Heart right ventricle (tissue), 16 donors: ENCODE results near the gene MFN2. TPM values are rescaled to one million over a fixed set of nuclear protein-coding genes. Genes with fewer than 3 reads are reported as not detected.
A peak's percentile ranks its signal among the peaks of the same experiment; 100 is the strongest.

Experiments used
- ATAC-seq, 8 donors: fragments of 200-7000 bp; cut with Tn5 transposase; one replicate each; pipeline ENCODE4 v1.9.1; 2020; ENCODE audit warnings: mild to moderate bottlenecking in 8 of 8, moderate library complexity in 8 of 8, moderate number of reproducible peaks in 1 of 8
- DNase-seq, 2 donors: peaks; one replicate each; pipeline ENCODE4 v3.0.0-alpha.2; 2020
- H3K27ac ChIP-seq, 10 donors: fragments of 200-600 bp; sonication (generic) in 2 of 10; one replicate each; pipeline versions ENCODE4 v1.5.0 to v1.8.0; 2020 to 2022; ENCODE audit warnings: mild to moderate bottlenecking in 3 of 10
- H3K27me3 ChIP-seq, 7 donors: fragments of 200-600 bp; one replicate each; pipeline ENCODE4 v1.8.0; 2021 to 2022; ENCODE audit warnings: mild to moderate bottlenecking in 2 of 7
- H3K36me3 ChIP-seq, 9 donors: fragments of 200-600 bp; sonication (generic) in 1 of 9; one replicate each; pipeline versions ENCODE4 v1.5.0 to v1.8.0; 2020 to 2022; ENCODE audit warnings: mild to moderate bottlenecking in 2 of 9
- H3K4me1 ChIP-seq, 9 donors: fragments of 200-600 bp; sonication (generic) in 1 of 9; one replicate each; pipeline versions ENCODE4 v1.5.0 to v1.8.0; 2020 to 2022; ENCODE audit warnings: mild to moderate bottlenecking in 4 of 9
- H3K4me3 ChIP-seq, 10 donors: fragments of 200-600 bp; sonication (generic) in 2 of 10; one replicate each; pipeline versions ENCODE4 v1.5.0 to v1.8.0; 2020 to 2022; ENCODE audit warnings: mild to moderate bottlenecking in 7 of 10, moderate library complexity in 2 of 10
- H3K9me3 ChIP-seq, 11 donors: fragments of 200-600 bp in 10 of 11; sonication (generic) in 2 of 11; one replicate each; pipeline versions ENCODE4 v1.5.0 to v1.8.0; 2013 to 2022; ENCODE audit warnings: mild to moderate bottlenecking in 2 of 11, control low read depth in 1 of 11, moderate library complexity in 1 of 11
- WGBS, 2 donors: extraction: QIAGEN DNeasy Blood & Tissue Kit; methylation state at CpG; one replicate each; pipeline ENCODE4 v1.1.7; 2013; ENCODE audit warnings: inconsistent platforms in 1 of 2; 5-methylcytosine and 5-hydroxymethylcytosine counted together
- intact Hi-C, 10 donors: fragments of 100-400 bp; cut with DNase I; formaldehyde crosslinking; loops; one replicate each; pipeline versions ENCODE4 v1.11.1 to v1.14.2; 2022
- polyA plus RNA-seq, 2 donors: library from polyadenylated mRNA; stranded (reverse); fragments of 200-250 nt; gene quantifications; one replicate each; pipeline ENCODE4 v1.2.3, GENCODE V29; 2013
- total RNA-seq, 10 donors: library from RNA; stranded (reverse); fragmentation: NEBNext Ultra II Directional in 3 of 10; extraction: Animal tissue kit (Norgen Biotek cat#: 25700) in 3 of 10; gene quantifications; one replicate each; pipeline versions ENCODE4 v1.2.1 to v1.2.4, GENCODE V29; 2021 to 2023
- TF ChIP-seq, protein P1 (sequence below), 9 donors: fragments of 200-600 bp; sonication (generic) in 2 of 9; IDR thresholded peaks; one replicate each; pipeline versions ENCODE4 v1.5.0 to v1.8.0; 2021 to 2022; ENCODE audit warnings: antibody characterized with exemption in 9 of 9, mild to moderate bottlenecking in 5 of 9, moderate library complexity in 1 of 9
- donor health status: Arrhythmogenic right ventricular cardiomyopathy.
- donor health status: ischemic (EF 13 %, LVEDD 7.1; RV severe dilation, severe dysfunction).
- donor health status: healthy with polysubstance abuse.
- donor health status: DM: no; HTN: yes; CAD: no.
- donor health status: DM: no; HTN: no; CAD: no.
- donor health status: ischemic (EF 25% LVEDD 6.9; RV normal size, moderate dysfunction).
- donor health status: ischemic (EF 25% LVEDD 5.7; RV mildly dilated, moderate dysfunction).
- donor health status: healthy.
- donor health status: DM: yes; HTN: yes; CAD: no.
- donor health status: Ischemic cardiomyopathy.
- donor health status: ischemic (EF 35%, LVEDD 5.7; RV mildly dilated, moderate dysfunction).
- donor health status: nonischemic (EF 11% LVEDD 7.7; RV severe dilation, severe dysfunction).
- donor health status: DM: yes; HTN: yes; CAD: no.
- donor health status: PGD.
- donor health status: ischemic (EF 29% LVEDD 5.4; RV normal size, mild dysfunction).
- donor health status: nonischemic (EF 23%, LVEDD 6.1; RV moderate dilation, normal function).

Gene MFN2
- total and polyA plus RNA-seq, 12 donors = 154 to 1,066 (median 738) TPM

DNA sequence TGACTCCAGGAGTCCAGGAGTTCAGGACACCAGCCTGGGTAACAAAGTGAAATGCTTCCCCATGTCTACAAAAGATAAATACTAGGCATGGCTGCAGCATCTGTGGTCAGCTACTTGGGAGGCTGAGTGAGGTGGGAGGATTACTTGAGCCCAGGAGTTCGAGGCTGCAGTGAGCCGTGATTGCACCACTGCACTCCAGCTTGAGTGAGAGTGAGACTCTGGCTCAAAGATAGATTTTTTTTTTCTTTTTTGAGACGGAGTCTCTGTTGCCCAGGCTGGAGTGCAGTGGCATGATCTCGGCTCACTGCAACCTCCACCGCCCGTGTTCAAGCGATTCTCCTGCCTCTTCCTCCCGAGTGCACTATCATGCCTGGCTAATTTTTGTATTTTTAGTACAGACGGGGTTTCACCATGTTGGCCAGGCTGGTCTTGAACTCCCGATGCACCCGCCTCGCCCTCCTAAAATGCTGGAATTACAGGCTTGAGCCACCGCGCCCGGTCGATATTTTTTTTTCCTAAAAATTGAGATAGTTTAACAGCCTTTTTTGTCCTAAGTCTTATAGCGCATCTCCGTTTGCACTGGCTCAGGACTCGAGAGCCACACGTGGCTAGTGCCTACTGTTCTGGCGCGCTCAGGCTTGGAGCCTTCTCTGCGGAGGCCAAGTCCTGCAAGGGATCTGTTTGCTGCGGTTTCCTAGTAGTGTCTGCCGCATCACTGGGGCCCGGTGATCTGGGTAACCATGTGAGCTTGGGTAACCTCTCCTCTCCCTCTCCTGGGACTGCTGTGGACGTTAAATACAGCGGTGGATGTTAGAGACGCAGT lies 1.0 kb upstream of the MFN2 start:
- peak overlapping the region; percentile 92 to 100 (median 98) for H3K27ac ChIP-seq
- 38 to 45% methylated on average over 29 of the region's 29 CpGs for WGBS, 2 donors
- H3K36me3 ChIP-seq = peaks cover 0 to 53% (median 26%) of the 10 kb centered on the region in 9 donors
- intact Hi-C loops = loop anchor here in 6 of 10 donors (2.0 to 10.0 kb wide), 5 partner anchors 42 to 72 kb away; partner anchors contain the start of gene PLOD1 (in 2 of the 6)
- no peaks in the 10 kb centered on the region for H3K9me3 ChIP-seq
- TF ChIP-seq, protein P1, sequence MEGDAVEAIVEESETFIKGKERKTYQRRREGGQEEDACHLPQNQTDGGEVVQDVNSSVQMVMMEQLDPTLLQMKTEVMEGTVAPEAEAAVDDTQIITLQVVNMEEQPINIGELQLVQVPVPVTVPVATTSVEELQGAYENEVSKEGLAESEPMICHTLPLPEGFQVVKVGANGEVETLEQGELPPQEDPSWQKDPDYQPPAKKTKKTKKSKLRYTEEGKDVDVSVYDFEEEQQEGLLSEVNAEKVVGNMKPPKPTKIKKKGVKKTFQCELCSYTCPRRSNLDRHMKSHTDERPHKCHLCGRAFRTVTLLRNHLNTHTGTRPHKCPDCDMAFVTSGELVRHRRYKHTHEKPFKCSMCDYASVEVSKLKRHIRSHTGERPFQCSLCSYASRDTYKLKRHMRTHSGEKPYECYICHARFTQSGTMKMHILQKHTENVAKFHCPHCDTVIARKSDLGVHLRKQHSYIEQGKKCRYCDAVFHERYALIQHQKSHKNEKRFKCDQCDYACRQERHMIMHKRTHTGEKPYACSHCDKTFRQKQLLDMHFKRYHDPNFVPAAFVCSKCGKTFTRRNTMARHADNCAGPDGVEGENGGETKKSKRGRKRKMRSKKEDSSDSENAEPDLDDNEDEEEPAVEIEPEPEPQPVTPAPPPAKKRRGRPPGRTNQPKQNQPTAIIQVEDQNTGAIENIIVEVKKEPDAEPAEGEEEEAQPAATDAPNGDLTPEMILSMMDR (IDR thresholded peaks at IDR 0.05) = no peak
- peaks cover 11 to 58% (median 50%) of the 10 kb centered on the region in 9 donors for H3K4me1 ChIP-seq
- DNase-seq = no peak
- no peaks in the 10 kb centered on the region for H3K27me3 ChIP-seq
- ATAC-seq = peak in 6 of 8 donors; percentile 5 to 40 (median 28)
- peak overlapping the region in 9 of 10 donors; percentile 64 to 99 (median 85) for H3K4me3 ChIP-seq

DNA sequence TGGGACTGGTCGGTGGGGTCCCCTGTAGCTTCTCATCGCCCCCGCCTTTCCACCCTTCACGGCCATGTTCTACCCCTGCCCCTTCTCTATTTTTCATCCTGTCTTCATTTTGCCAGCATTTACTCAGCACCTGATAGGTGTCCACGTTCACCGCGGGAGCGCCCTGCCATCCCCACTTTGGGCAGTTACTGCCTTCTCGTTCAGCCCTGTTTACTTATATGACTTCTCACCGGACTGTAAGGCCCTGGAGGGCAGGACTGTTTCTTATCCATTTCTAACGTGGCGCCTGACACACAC lies 380 bp downstream of the MFN2 start:
- Histone ChIP-seq H3K4me1 (peaks cover 14 to 72% (median 63%) of the 10 kb centered on the region in 9 donors), H3K9me3 (no peaks in the 10 kb centered on the region), H3K36me3 (peaks cover 0 to 53% (median 20%) of the 10 kb centered on the region in 9 donors), H3K27ac (peak overlapping the region; percentile 92 to 100 (median 98)), H3K4me3 (peak overlapping the region; percentile 64 to 99 (median 84)), H3K27me3 (no peaks in the 10 kb centered on the region)
- 1% methylated on average over 12 of the region's 12 CpGs for WGBS, 2 donors
- no peak for DNase-seq
- no peak for ATAC-seq
- TF ChIP-seq, protein P1 (IDR thresholded peaks at IDR 0.05) = no peak
- intact Hi-C loops = loop anchor here in 3 of 10 donors (1.0 to 5.0 kb wide), 4 partner anchors 43 to 73 kb away; no protein-coding TSS in a partner anchor

- no peak for DNase-seq
- Histone ChIP-seq H3K9me3 (no peaks in the 10 kb centered on the region), H3K27ac (peak overlapping the region in 9 of 10 donors; percentile 93 to 100 (median 98)), H3K36me3 (peaks cover 0 to 56% (median 28%) of the 10 kb centered on the region in 9 donors), H3K27me3 (no peaks in the 10 kb centered on the region), H3K4me1 (peaks cover 15 to 80% (median 71%) of the 10 kb centered on the region in 9 donors), H3K4me3 (peak overlapping the region; percentile 64 to 99 (median 84))
- intact Hi-C loops = loop anchor here in 2 of 10 donors (5.0 kb wide), 3 partner anchors 44 to 74 kb away; no protein-coding TSS in a partner anchor
- no peak for ATAC-seq
- TF ChIP-seq, protein P1 (IDR thresholded peaks at IDR 0.05) = no peak
- 77 to 86% methylated on average over 13 of the region's 13 CpGs for WGBS, 2 donors
Observed at GRCh38 chr1:11981378-11982009, 1.2 kb downstream of the MFN2 start.

DNA sequence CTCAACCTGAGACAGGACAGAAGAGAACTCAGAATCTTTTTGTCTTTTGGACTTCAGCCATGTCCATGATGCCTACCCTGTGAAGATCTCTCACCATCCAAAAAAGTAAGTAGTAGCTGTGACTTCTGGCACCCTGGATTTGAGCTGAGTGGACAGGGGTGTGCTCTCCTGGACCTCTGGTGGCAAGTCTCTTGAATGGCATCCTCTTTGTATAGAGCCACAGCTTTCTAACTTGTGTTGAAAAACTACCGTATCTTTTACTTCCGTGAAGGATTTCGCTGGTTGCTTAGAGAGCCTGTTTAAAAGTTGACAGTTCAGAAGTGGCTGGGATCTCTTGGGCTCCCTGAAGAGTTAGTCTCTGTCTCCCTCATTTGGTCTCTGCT lies 1.8 kb downstream of the MFN2 start:
- H3K9me3 ChIP-seq = no peaks in the 10 kb centered on the region
- no peaks in the 10 kb centered on the region for H3K27me3 ChIP-seq
- DNase-seq (no peak), ATAC-seq (no peak)
- peak overlapping the region in 9 of 10 donors; percentile 8 to 100 (median 98) for H3K27ac ChIP-seq
- 40 to 61% methylated on average over 3 of the region's 3 CpGs for WGBS, 2 donors
- H3K4me1 ChIP-seq = peaks cover 17 to 84% (median 76%) of the 10 kb centered on the region in 9 donors
- TF ChIP-seq, protein P1 (IDR thresholded peaks at IDR 0.05) = peak in 5 of 9 donors; percentile 7 to 58 (median 46)
- H3K4me3 ChIP-seq = peak overlapping the region in 5 of 10 donors; percentile 79 to 99 (median 89)
- intact Hi-C loops = loop anchor here in 2 of 10 donors (5.0 kb wide), 3 partner anchors 45 to 75 kb away; no protein-coding TSS in a partner anchor
- H3K36me3 ChIP-seq = peaks cover 0 to 57% (median 33%) of the 10 kb centered on the region in 9 donors
